T-cell (primary cell): ENCODE data around the gene ALAD. TPM values are rescaled to one million over a fixed set of nuclear protein-coding genes. Genes with fewer than 3 reads are reported as not detected.
"Not testable (repeated sequence)": the region's sequence is repeated elsewhere in the genome, so short reads cannot be mapped to it uniquely, and the experiment has no call there.

ENCODE experiments used
- ATAC-seq, 4 experiments: fragments of 200-7000 bp in 3 of 4; fragments of 150-1000 bp in 1 of 4; cut with Tn5 transposase; replicated peaks in 1 of 4; 1 replicate in 3 of 4; 2 replicates in 1 of 4; pipeline ENCODE4 v1.10.0; 2021; ENCODE audit warnings: moderate library complexity in 3 of 4, mild to moderate bottlenecking in 2 of 4, moderate number of reproducible peaks in 1 of 4
- CTCF ChIA-PET, 2 donors: fragments of 300-600 bp; sonication (Branson Sonifier 250); formaldehyde crosslinking; loops; one replicate each; lab custom pipeline; 2022; ENCODE audit warnings: antibody characterized with exemption in 2 of 2; lab: Charles Lee
- POLR2A ChIA-PET, 2 donors: fragments of 300-600 bp; sonication (Branson Sonifier 250); formaldehyde crosslinking; loops; one replicate each; lab custom pipeline; 2022; ENCODE audit warnings: antibody characterized with exemption in 2 of 2; lab: Charles Lee
- DNase-seq, 35 experiments: peaks; one replicate each; pipeline versions ENCODE4 v3.0.0 to v3.0.0-alpha.2; 2013 to 2023
- H3K27ac ChIP-seq: one replicate; pipeline ENCODE4 v1.5.1; 2013; ENCODE audit warnings: low read length
- H3K27me3 ChIP-seq, 2 experiments: replicated peaks in 1 of 2; 1 replicate in 1 of 2; 2 replicates in 1 of 2; pipeline versions ENCODE4 v1.6.1 to v1.7.0; 2013; ENCODE audit warnings: low read length in 1 of 2, mixed read lengths in 1 of 2; ENCODE audit not compliant: control insufficient read depth in 2 of 2, insufficient read depth in 2 of 2; ENCODE audit errors: extremely low read depth in 1 of 2
- H3K36me3 ChIP-seq, 2 donors: 1 replicate in 1 of 2; 2 replicates in 1 of 2; pipeline versions ENCODE4 v1.6.1 to v1.7.0; 2013; ENCODE audit warnings: low read length in 1 of 2; ENCODE audit not compliant: control insufficient read depth in 2 of 2, insufficient read depth in 1 of 2; ENCODE audit errors: extremely low read depth in 1 of 2
- H3K4me1 ChIP-seq, 2 experiments: 1 replicate in 1 of 2; 2 replicates in 1 of 2; pipeline versions ENCODE4 v1.6.1 to v1.7.0; 2013; ENCODE audit warnings: low read length in 2 of 2, mixed read lengths in 1 of 2; ENCODE audit not compliant: insufficient read depth in 2 of 2, control insufficient read depth in 1 of 2; ENCODE audit errors: extremely low read depth in 1 of 2
- H3K4me3 ChIP-seq, 2 donors: 1 replicate in 1 of 2; 2 replicates in 1 of 2; pipeline versions ENCODE4 v1.5.1 to v1.7.0; 2013; ENCODE audit warnings: mild to moderate bottlenecking in 2 of 2, low read length in 1 of 2, moderate library complexity in 1 of 2; ENCODE audit not compliant: control insufficient read depth in 1 of 2; ENCODE audit errors: extremely low read depth in 1 of 2
- H3K9me3 ChIP-seq: 2 replicates; pipeline ENCODE4 v1.7.0; 2013
- H3K27ac Mint-ChIP-seq, 2 donors: one replicate each; pipeline ENCODE4 v1.8.0; 2020 to 2021; ENCODE audit warnings: mild to moderate bottlenecking in 2 of 2, mixed read lengths in 2 of 2
- H3K27me3 Mint-ChIP-seq, 2 donors: one replicate each; pipeline ENCODE4 v1.8.0; 2021 to 2022; ENCODE audit warnings: mixed read lengths in 2 of 2
- H3K36me3 Mint-ChIP-seq: one replicate; pipeline ENCODE4 v1.8.0; 2021; ENCODE audit warnings: mixed read lengths
- H3K4me1 Mint-ChIP-seq, 3 donors: one replicate each; pipeline ENCODE4 v1.8.0; 2020 to 2022; ENCODE audit warnings: mixed read lengths in 3 of 3, mild to moderate bottlenecking in 1 of 3
- H3K4me3 Mint-ChIP-seq, 3 donors: one replicate each; pipeline ENCODE4 v1.8.0; 2020 to 2022; ENCODE audit warnings: mild to moderate bottlenecking in 3 of 3, mixed read lengths in 3 of 3, moderate library complexity in 3 of 3
- H3K9me3 Mint-ChIP-seq, 3 donors: one replicate each; pipeline ENCODE4 v1.8.0; 2020 to 2022; ENCODE audit warnings: mixed read lengths in 3 of 3
- WGBS: methylation state at CpG from one replicate; pipeline ENCODE4 v1.1.5; 2013; ENCODE audit warnings: missing lambda C conversion rate; ENCODE audit not compliant: insufficient coverage; 5-methylcytosine and 5-hydroxymethylcytosine counted together
- total RNA-seq, 35 experiments: library from RNA in 6 of 35; stranded (reverse) in 6 of 35; fragments of 120-200 nt in 1 of 35; gene quantifications; one replicate each; pipeline versions ENCODE4 v1.2.1 to v1.2.4 and lab custom pipeline; 2013 to 2026

Gene ALAD
- total RNA-seq, 5 donors from 2014 or later (not counting 1 experiment from before 2014, with no cell fraction given) = 23.4 to 40.8 (median 35.2) TPM

- no peak overlapping the region for H3K27ac Mint-ChIP-seq
- H3K4me1 ChIP-seq = no peaks in the 10 kb centered on the region
- DNase-seq (no peak), ATAC-seq (no peak)
- no peak overlapping the region for H3K27ac ChIP-seq
- H3K36me3 ChIP-seq = peaks cover 25 to 54% of the 10 kb centered on the region in 2 donors
- peaks cover 47% of the 10 kb centered on the region for H3K36me3 Mint-ChIP-seq
- POLR2A ChIA-PET = interaction anchor here in 1 of 2 donors (0.7 kb wide), 1 partner anchor 93 kb away, joined by 3 read pairs; no protein-coding TSS in a partner anchor
- no peaks in the 10 kb centered on the region for H3K9me3 Mint-ChIP-seq
- no peak overlapping the region for H3K4me3 Mint-ChIP-seq
- H3K9me3 ChIP-seq = no peaks in the 10 kb centered on the region
- 94% methylated on average over 8 of the region's 9 CpGs for WGBS
- no peak overlapping the region for H3K4me3 ChIP-seq
- H3K27me3 Mint-ChIP-seq = no peaks in the 10 kb centered on the region
- H3K27me3 ChIP-seq = no peaks in the 10 kb centered on the region
- H3K4me1 Mint-ChIP-seq = no peaks in the 10 kb centered on the region
- CTCF ChIA-PET = no interaction called here
These were observed 13.4 kb downstream of the ALAD start for GRCh38 chr9:113387560-113388230.

GRCh38 chr9:113386571-113387393 lies 14.3 kb downstream of the ALAD start:
- no peaks in the 10 kb centered on the region for H3K27me3 ChIP-seq
- ChIA-PET CTCF (no interaction called here), POLR2A (no interaction called here)
- peaks cover 25 to 46% of the 10 kb centered on the region in 2 donors for H3K36me3 ChIP-seq
- Mint-ChIP-seq H3K4me1 (no peaks in the 10 kb centered on the region), H3K36me3 (peaks cover 43% of the 10 kb centered on the region), H3K4me3 (no peak overlapping the region), H3K27me3 (no peaks in the 10 kb centered on the region), H3K27ac (no peak overlapping the region), H3K9me3 (no peaks in the 10 kb centered on the region)
- no peaks in the 10 kb centered on the region for H3K4me1 ChIP-seq
- 96% methylated on average over 4 of the region's 4 CpGs for WGBS
- DNase-seq (no peak), ATAC-seq (no peak)
- H3K4me3 ChIP-seq = no peak overlapping the region
- H3K27ac ChIP-seq = no peak overlapping the region
- H3K9me3 ChIP-seq = no peaks in the 10 kb centered on the region

- CTCF ChIA-PET = no interaction called here
- WGBS = 94% methylated on average over 3 of the region's 8 CpGs
These were observed 19.1 kb downstream of the ALAD start for GRCh38 chr9:113381909-113382411.

GRCh38 chr9:113381441-113381840 lies 19.6 kb downstream of the ALAD start:
- ATAC-seq, H3K36me3 Mint-ChIP-seq, H3K27me3 ChIP-seq, H3K9me3 ChIP-seq, CTCF ChIA-PET, H3K27ac Mint-ChIP-seq, H3K9me3 Mint-ChIP-seq, H3K27me3 Mint-ChIP-seq, POLR2A ChIA-PET, H3K4me3 ChIP-seq, H3K4me1 Mint-ChIP-seq, H3K27ac ChIP-seq, H3K4me1 ChIP-seq, DNase-seq, H3K4me3 Mint-ChIP-seq, H3K36me3 ChIP-seq: not testable (repeated sequence)
- WGBS = 100% methylated on average over 2 of the region's 7 CpGs

More at GRCh38 chr9:113381909-113382411, 19.1 kb downstream of the ALAD start:
- ATAC-seq (no peak), DNase-seq (no peak)
- H3K36me3 Mint-ChIP-seq = peaks cover 9% of the 10 kb centered on the region
- Histone ChIP-seq H3K36me3 (peaks cover 2% of the 10 kb centered on the region in 2 donors), H3K4me3 (no peak overlapping the region), H3K27ac (no peak overlapping the region), H3K4me1 (peaks cover 0 to 6% of the 10 kb centered on the region in 2 experiments), H3K9me3 (no peaks in the 10 kb centered on the region), H3K27me3 (no peaks in the 10 kb centered on the region)
- H3K4me3 Mint-ChIP-seq = no peak overlapping the region
- H3K4me1 Mint-ChIP-seq = peaks cover 0 to 4% (median 0%) of the 10 kb centered on the region in 3 donors
- no peaks in the 10 kb centered on the region for H3K9me3 Mint-ChIP-seq
- H3K27me3 Mint-ChIP-seq = no peaks in the 10 kb centered on the region
- H3K27ac Mint-ChIP-seq = no peak overlapping the region
- POLR2A ChIA-PET = interaction anchor here in 1 of 2 donors (0.6 kb wide), 1 partner anchor 76 kb away, joined by 3 read pairs; no protein-coding TSS in a partner anchor

- ChIA-PET CTCF (no interaction called here), POLR2A (no interaction called here)
- no peaks in the 10 kb centered on the region for H3K27me3 Mint-ChIP-seq
- H3K4me3 Mint-ChIP-seq = no peak overlapping the region
- peaks cover 0 to 12% of the 10 kb centered on the region in 2 experiments for H3K4me1 ChIP-seq
- no peaks in the 10 kb centered on the region for H3K9me3 Mint-ChIP-seq
- H3K4me1 Mint-ChIP-seq = peaks cover 0 to 4% (median 0%) of the 10 kb centered on the region in 3 donors
- no peaks in the 10 kb centered on the region for H3K27me3 ChIP-seq
- peaks cover 5% of the 10 kb centered on the region for H3K36me3 Mint-ChIP-seq
- H3K4me3 ChIP-seq = no peak overlapping the region
- H3K27ac ChIP-seq = no peak overlapping the region
- H3K36me3 ChIP-seq = no peaks in the 10 kb centered on the region
- WGBS = no CpG with 5 or more reads among the region's 1 CpG
- H3K9me3 ChIP-seq = no peaks in the 10 kb centered on the region
- H3K27ac Mint-ChIP-seq = peak overlapping the region in 1 of 2 donors; percentile 73
- ATAC-seq (no peak), DNase-seq (no peak)
These were observed 20.2 kb downstream of the ALAD start for GRCh38 chr9:113380869-113381378.

GRCh38 chr9:113379829-113380210 lies 21.3 kb downstream of the ALAD start:
- peaks cover 10 to 13% (median 10%) of the 10 kb centered on the region in 3 donors for H3K4me1 Mint-ChIP-seq
- ATAC-seq, CTCF ChIA-PET, H3K4me3 ChIP-seq, H3K36me3 Mint-ChIP-seq, DNase-seq, POLR2A ChIA-PET, H3K36me3 ChIP-seq, H3K27ac ChIP-seq, H3K9me3 ChIP-seq, H3K4me3 Mint-ChIP-seq, H3K9me3 Mint-ChIP-seq, H3K27me3 ChIP-seq, H3K27me3 Mint-ChIP-seq: not testable (repeated sequence)
- no CpG with 5 or more reads among the region's 2 CpGs for WGBS
- peaks cover 0 to 22% of the 10 kb centered on the region in 2 experiments for H3K4me1 ChIP-seq
- H3K27ac Mint-ChIP-seq = peak overlapping the region in 1 of 2 donors; percentile 17
